ENCODE data around the gene SBF2. TPM values are rescaled to one million over a fixed set of nuclear protein-coding genes. Genes with fewer than 3 reads are reported as not detected.

Gene SBF2
- total RNA-seq, 1 donor from 2014 or later = 26.2 TPM

GRCh38 chr11:10181811-10182210 lies 112.2 kb downstream of the SBF2 start:
- DNase-seq (ENCODE audit: low read depth) = peak; percentile 4
- no peak overlapping the region for H3K4me3 ChIP-seq (ENCODE audit: low read depth, low read length)
- peak; percentile 41 for TF ChIP-seq CTCF (conservative IDR thresholded peaks at IDR 0.05; ENCODE audit: low read depth, low read length)

DNA sequence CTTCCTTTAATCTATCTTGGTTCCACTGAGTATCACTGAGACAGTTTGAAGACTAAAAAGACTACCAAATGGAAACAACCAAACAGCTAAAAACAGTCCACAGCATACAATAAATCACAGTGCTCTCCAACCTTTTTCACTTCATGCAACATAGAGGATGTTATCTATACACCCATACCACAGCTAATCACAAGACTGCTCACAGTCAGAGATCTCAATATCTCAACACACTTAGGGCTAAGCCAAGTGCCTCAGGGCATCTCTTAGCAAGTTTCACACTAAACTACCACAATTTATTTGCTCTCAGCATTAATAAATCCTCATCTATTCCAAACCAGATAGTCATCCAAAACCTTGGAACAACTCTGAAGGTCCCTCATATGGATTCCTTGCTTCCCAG lies 129.4 kb downstream of the SBF2 start:
- no peak for DNase-seq (ENCODE audit: low read depth)
- TF ChIP-seq CTCF (conservative IDR thresholded peaks at IDR 0.05; ENCODE audit: low read depth, low read length) = no peak
- H3K4me3 ChIP-seq (ENCODE audit: low read depth, low read length) = no peak overlapping the region

GRCh38 chr11:10162222-10162621 lies 131.8 kb downstream of the SBF2 start:
- no peak for TF ChIP-seq CTCF (conservative IDR thresholded peaks at IDR 0.05; ENCODE audit: low read depth, low read length)
- DNase-seq (ENCODE audit: low read depth) = no peak
- no peak overlapping the region for H3K4me3 ChIP-seq (ENCODE audit: low read depth, low read length)

- TF ChIP-seq CTCF (conservative IDR thresholded peaks at IDR 0.05; ENCODE audit: low read depth, low read length) = no peak
- DNase-seq (ENCODE audit: low read depth) = no peak
Observed at GRCh38 chr11:10160350-10160749, 133.7 kb downstream of the SBF2 start.

DNA sequence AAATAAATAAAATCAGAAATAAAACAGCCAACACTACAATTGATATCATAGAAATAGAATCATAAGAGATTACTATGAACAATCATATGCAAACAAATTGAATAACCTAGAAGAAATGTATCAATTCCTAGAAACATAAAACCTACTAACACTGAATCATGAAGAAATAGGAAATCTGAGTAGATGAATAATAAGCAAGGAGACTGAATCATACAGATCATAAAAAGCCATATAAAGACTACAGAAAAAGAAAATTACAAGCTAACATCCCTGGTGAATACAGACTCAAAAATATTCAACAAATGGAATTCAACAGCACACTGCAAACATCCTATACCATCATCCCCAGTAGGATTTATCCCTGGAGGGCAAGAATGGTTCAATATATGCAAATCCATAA lies 135.6 kb downstream of the SBF2 start:
- TF ChIP-seq CTCF (conservative IDR thresholded peaks at IDR 0.05; ENCODE audit: low read depth, low read length) = no peak
- DNase-seq (ENCODE audit: low read depth) = no peak
- no peak overlapping the region for H3K4me3 ChIP-seq (ENCODE audit: low read depth, low read length)

More at GRCh38 chr11:10160350-10160749, 133.7 kb downstream of the SBF2 start:
- no peak overlapping the region for H3K4me3 ChIP-seq (ENCODE audit: low read depth, low read length)

- H3K4me3 ChIP-seq (ENCODE audit: low read depth, low read length) = no peak overlapping the region
- no peak for DNase-seq (ENCODE audit: low read depth)
- no peak for TF ChIP-seq CTCF (conservative IDR thresholded peaks at IDR 0.05; ENCODE audit: low read depth, low read length)
Observed at GRCh38 chr11:10155793-10156490, 138.1 kb downstream of the SBF2 start.

DNA sequence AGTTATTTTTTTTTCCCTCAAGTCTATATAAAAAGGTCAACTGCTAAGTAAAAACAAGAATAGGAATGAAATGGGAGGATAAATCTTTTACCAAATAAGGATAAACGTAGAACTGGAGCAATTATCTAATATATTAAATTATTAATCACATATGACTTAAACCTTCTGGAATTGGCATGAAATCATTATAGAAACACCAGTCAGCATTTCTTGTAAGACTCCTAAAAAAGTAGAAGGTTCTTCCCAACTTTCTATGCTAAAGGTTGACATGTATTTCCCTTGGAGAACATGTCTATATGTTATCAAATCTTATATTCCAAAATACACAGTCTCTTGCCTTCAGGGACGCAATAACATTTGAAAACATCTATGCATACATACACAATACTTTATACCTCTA lies 143.2 kb downstream of the SBF2 start:
- no peak for TF ChIP-seq CTCF (conservative IDR thresholded peaks at IDR 0.05; ENCODE audit: low read depth, low read length)
- no peak overlapping the region for H3K4me3 ChIP-seq (ENCODE audit: low read depth, low read length)
- DNase-seq (ENCODE audit: low read depth) = no peak

All from epithelial cell of proximal tubule (primary cell).